Neural cell (in vitro differentiated cells): ENCODE measurements around the gene ANKFN1. TPM values are rescaled to one million over a fixed set of nuclear protein-coding genes. Genes with fewer than 3 reads are reported as not detected.

Source experiments
- H2AFZ ChIP-seq: fragments of 200-600, 300-800 bp; sonication (generic), shearing (Covaris generic); 2 replicates; pipeline ENCODE4 v1.6.0; 2014; ENCODE audit warnings: low read depth, mild to moderate bottlenecking, antibody characterized with exemption, low read length, moderate library complexity
- H3F3A ChIP-seq: fragments of 200-600 bp; shearing (Covaris generic); 2 replicates; pipeline ENCODE4 v1.6.1; 2016; ENCODE audit warnings: mild to moderate bottlenecking, moderate library complexity, mixed read lengths, antibody characterized with exemption, low read length; ENCODE audit not compliant: insufficient read depth, poor library complexity, severe bottlenecking
- H3K27ac ChIP-seq: fragments of 200-600, 300-800 bp; sonication (generic), shearing (Covaris generic); 2 replicates; pipeline ENCODE4 v1.5.1; 2014; ENCODE audit warnings: mild to moderate bottlenecking, low read length, moderate library complexity
- H3K27me3 ChIP-seq: fragments of 300-800, 200-600 bp; sonication (generic), shearing (Covaris generic); 2 replicates; pipeline ENCODE4 v1.6.0; 2014; ENCODE audit warnings: mild to moderate bottlenecking, low read depth, low read length, moderate library complexity; ENCODE audit not compliant: insufficient read depth
- H3K36me3 ChIP-seq: fragments of 300-800, 200-600 bp; sonication (generic), shearing (Covaris generic); 2 replicates; pipeline ENCODE4 v1.5.1; 2014; ENCODE audit warnings: mild to moderate bottlenecking, antibody characterized with exemption, low read length, moderate library complexity; ENCODE audit not compliant: insufficient read depth
- H3K4me2 ChIP-seq: fragments of 300-800, 200-600 bp; sonication (generic), shearing (Covaris generic); 2 replicates; pipeline ENCODE4 v1.6.0; 2014; ENCODE audit warnings: mild to moderate bottlenecking, low read length
- H3K4me3 ChIP-seq: fragments of 300-800, 200-600 bp; sonication (generic), shearing (Covaris generic); 2 replicates; pipeline ENCODE4 v1.5.1; 2014; ENCODE audit warnings: mild to moderate bottlenecking, low read length, moderate library complexity
- H3K79me2 ChIP-seq: fragments of 200-600 bp; shearing (Covaris generic); replicated peaks from 2 replicates; pipeline ENCODE4 v1.6.0; 2014; ENCODE audit warnings: mild to moderate bottlenecking, low read length, moderate library complexity; ENCODE audit not compliant: insufficient read depth
- H3K9ac ChIP-seq: fragments of 300-800, 200-600 bp; sonication (generic), shearing (Covaris generic); 2 replicates; pipeline ENCODE4 v1.6.1; 2016; ENCODE audit warnings: mild to moderate bottlenecking, low read length, mixed read lengths
- H3K9me2 ChIP-seq: fragments of 200-600 bp; shearing (Covaris generic); 2 replicates; pipeline ENCODE4 v1.6.1; 2016; ENCODE audit warnings: mild to moderate bottlenecking, low read length, mixed read lengths; ENCODE audit not compliant: insufficient read depth
- H3K9me3 ChIP-seq: fragments of 200-600, 300-800 bp; sonication (generic), shearing (Covaris generic); 2 replicates; pipeline ENCODE4 v1.6.1; 2016; ENCODE audit warnings: mild to moderate bottlenecking, mixed run types, low read length, moderate library complexity, mixed read lengths
- H4K20me1 ChIP-seq: fragments of 200-600 bp; shearing (Covaris generic); 2 replicates; pipeline ENCODE4 v1.6.1; 2016; ENCODE audit warnings: mild to moderate bottlenecking, mixed run types; ENCODE audit not compliant: insufficient read depth
- CTCF ChIP-seq: fragments of 450-650 bp; IDR thresholded peaks from 2 replicates; pipeline ENCODE4 v1.5.1; 2014; ENCODE audit warnings: antibody characterized with exemption, mild to moderate bottlenecking, moderate library complexity; ENCODE audit not compliant: poor library complexity, severe bottlenecking
- EP300 ChIP-seq: fragments of 450-650 bp; conservative IDR thresholded peaks from 2 replicates; pipeline ENCODE4 v1.6.1; 2014; ENCODE audit warnings: antibody characterized with exemption, mild to moderate bottlenecking, moderate library complexity; ENCODE audit not compliant: poor library complexity, severe bottlenecking
- EZH2 ChIP-seq: fragments of 200-600, 300-800 bp; shearing (Covaris generic), sonication (generic); IDR thresholded peaks from 2 replicates; pipeline ENCODE4 v1.6.1; 2014; ENCODE audit warnings: antibody characterized with exemption, low read length, borderline replicate concordance, mild to moderate bottlenecking; ENCODE audit not compliant: insufficient read depth, poor library complexity, severe bottlenecking
- MXI1 ChIP-seq: fragments of 450-650 bp; conservative IDR thresholded peaks from 2 replicates; pipeline ENCODE4 v1.6.1; 2014; ENCODE audit warnings: antibody characterized with exemption, mild to moderate bottlenecking; ENCODE audit not compliant: poor library complexity, severe bottlenecking
- POLR2AphosphoS5 ChIP-seq: IDR thresholded peaks from 2 replicates; pipeline ENCODE4 v1.6.1; 2012
- RAD21 ChIP-seq: fragments of 450-650 bp; conservative IDR thresholded peaks from 2 replicates; pipeline ENCODE4 v1.6.1; 2014; ENCODE audit warnings: antibody characterized with exemption, mild to moderate bottlenecking, moderate library complexity
- REST ChIP-seq: IDR thresholded peaks from 2 replicates; pipeline ENCODE4 v1.6.1; 2012; ENCODE audit warnings: borderline replicate concordance
- SMC3 ChIP-seq: fragments of 450-650 bp; conservative IDR thresholded peaks from 2 replicates; pipeline ENCODE4 v1.6.1; 2014; ENCODE audit warnings: antibody characterized with exemption, mild to moderate bottlenecking, moderate library complexity; ENCODE audit not compliant: poor library complexity
- TAF1 ChIP-seq: IDR thresholded peaks from 2 replicates; pipeline ENCODE4 v1.6.1; 2012; ENCODE audit warnings: low read depth
- polyA plus RNA-seq: library from polyadenylated mRNA; depleted of rRNA; stranded (reverse); fragments of >200 nt; gene quantifications from 2 replicates; pipeline ENCODE4 v1.2.3, GENCODE V29; 2014

ANKFN1 gene
- polyA plus RNA-seq, 1 donor from 2014 or later: 0.14 TPM

- TF ChIP-seq MXI1: no peak
Observed at GRCh38 chr17:56359518-56359917, 206.2 kb downstream of the ANKFN1 start.

GRCh38 chr17:56367366-56367765 lies 214.1 kb downstream of the ANKFN1 start:
- Histone ChIP-seq H3F3A (no peaks in the 10 kb centered on the region), H3K4me2 (no peak overlapping the region), H3K9me3 (no peaks in the 10 kb centered on the region), H3K79me2 (no peaks in the 10 kb centered on the region), H3K4me3 (no peak overlapping the region), H3K27me3 (no peaks in the 10 kb centered on the region), H3K9me2 (no peaks in the 10 kb centered on the region), H2AFZ (no peak overlapping the region), H3K9ac (no peak overlapping the region), H3K27ac (no peak overlapping the region), H4K20me1 (no peaks in the 10 kb centered on the region), H3K36me3 (no peaks in the 10 kb centered on the region)
- no peak for TF ChIP-seq CTCF
- TF ChIP-seq REST: no peak
- no peak for TF ChIP-seq TAF1
- no peak for TF ChIP-seq SMC3
- no peak for TF ChIP-seq MXI1
- no peak for TF ChIP-seq EZH2
- TF ChIP-seq POLR2AphosphoS5: no peak
- no peak for TF ChIP-seq EP300
- TF ChIP-seq RAD21: no peak

More at GRCh38 chr17:56359518-56359917, 206.2 kb downstream of the ANKFN1 start:
- H4K20me1 ChIP-seq: no peaks in the 10 kb centered on the region
- no peak overlapping the region for H3K9ac ChIP-seq
- H3K27ac ChIP-seq: no peak overlapping the region
- H3K27me3 ChIP-seq: no peaks in the 10 kb centered on the region
- no peak overlapping the region for H2AFZ ChIP-seq
- no peaks in the 10 kb centered on the region for H3K9me3 ChIP-seq
- no peaks in the 10 kb centered on the region for H3K79me2 ChIP-seq
- no peaks in the 10 kb centered on the region for H3F3A ChIP-seq
- H3K36me3 ChIP-seq: no peaks in the 10 kb centered on the region
- H3K4me3 ChIP-seq: no peak overlapping the region
- H3K9me2 ChIP-seq: no peaks in the 10 kb centered on the region
- H3K4me2 ChIP-seq: no peak overlapping the region
